ENCODE data around the gene DAPL1.

DNA sequence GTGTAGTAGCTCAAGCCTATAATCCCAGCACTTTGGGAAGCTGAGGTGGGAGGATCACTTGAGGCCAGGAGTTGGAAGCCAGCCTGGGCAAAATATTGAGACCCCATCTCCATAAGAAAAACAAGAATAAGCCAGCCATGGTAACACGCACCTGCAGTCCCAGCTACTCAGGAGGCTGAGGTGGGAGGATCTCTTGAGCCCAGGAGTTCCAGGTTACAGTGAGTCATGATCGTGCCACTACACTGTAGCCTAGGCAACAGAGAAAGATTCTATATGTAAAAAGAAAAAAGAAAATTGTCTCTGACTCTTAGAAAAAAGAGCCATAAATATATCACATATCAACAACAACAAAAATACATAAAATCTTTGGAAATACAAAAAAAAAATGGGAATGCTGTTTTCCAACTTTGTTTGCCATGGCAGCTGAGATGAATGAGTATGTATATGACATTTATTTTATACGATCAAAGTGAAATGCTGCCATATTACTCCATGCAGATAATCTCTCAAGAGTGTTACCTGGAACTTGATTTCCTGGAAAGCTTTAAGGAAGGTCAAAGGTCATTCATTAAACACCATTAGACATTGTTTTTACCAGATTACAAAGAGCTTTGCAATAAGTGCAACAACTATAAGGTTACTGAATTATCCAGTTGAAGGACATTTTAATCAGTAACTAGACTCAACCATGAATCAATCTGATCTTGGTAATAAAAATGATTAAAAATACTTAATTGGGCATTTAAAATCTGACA lies 19.7 kb upstream of the DAPL1 start:
- TF ChIP-seq, protein P1, sequence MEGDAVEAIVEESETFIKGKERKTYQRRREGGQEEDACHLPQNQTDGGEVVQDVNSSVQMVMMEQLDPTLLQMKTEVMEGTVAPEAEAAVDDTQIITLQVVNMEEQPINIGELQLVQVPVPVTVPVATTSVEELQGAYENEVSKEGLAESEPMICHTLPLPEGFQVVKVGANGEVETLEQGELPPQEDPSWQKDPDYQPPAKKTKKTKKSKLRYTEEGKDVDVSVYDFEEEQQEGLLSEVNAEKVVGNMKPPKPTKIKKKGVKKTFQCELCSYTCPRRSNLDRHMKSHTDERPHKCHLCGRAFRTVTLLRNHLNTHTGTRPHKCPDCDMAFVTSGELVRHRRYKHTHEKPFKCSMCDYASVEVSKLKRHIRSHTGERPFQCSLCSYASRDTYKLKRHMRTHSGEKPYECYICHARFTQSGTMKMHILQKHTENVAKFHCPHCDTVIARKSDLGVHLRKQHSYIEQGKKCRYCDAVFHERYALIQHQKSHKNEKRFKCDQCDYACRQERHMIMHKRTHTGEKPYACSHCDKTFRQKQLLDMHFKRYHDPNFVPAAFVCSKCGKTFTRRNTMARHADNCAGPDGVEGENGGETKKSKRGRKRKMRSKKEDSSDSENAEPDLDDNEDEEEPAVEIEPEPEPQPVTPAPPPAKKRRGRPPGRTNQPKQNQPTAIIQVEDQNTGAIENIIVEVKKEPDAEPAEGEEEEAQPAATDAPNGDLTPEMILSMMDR (conservative IDR thresholded peaks at IDR 0.05 in 1 of 2, IDR thresholded peaks at IDR 0.05 in 1 of 2; ENCODE audit: low read depth in 1 of 2, low read length in 2 of 2): no peak
- no peak for TF ChIP-seq EZH2 (IDR thresholded peaks at IDR 0.05; ENCODE audit: low read length, missing control alignments)

Measured in fibroblast of lung (primary cell).